ENCODE measurements around the gene ESAM.
"Not testable (repeated sequence)": the region's sequence is repeated elsewhere in the genome, so short reads cannot be mapped to it uniquely, and the experiment has no call there.

ESAM gene

GRCh38 chr11:124762105-124762623 is at the start of gene ESAM:
Gene ESAM, minus strand, starts transcription at chr11:124762290. Its CDS starts 136 bp downstream, at chr11:124762154.
- no peak for FAIRE-seq

- FAIRE-seq, result no peak
These were observed 49.5 kb upstream of the ESAM start for GRCh38 chr11:124811399-124812125.

- no peak for FAIRE-seq
These were observed 45.7 kb upstream of the ESAM start for GRCh38 chr11:124807660-124808270.

GRCh38 chr11:124807201-124807600 is 45.1 kb upstream of the ESAM start:
- no peak for FAIRE-seq

- FAIRE-seq, result no peak
These were observed 42.8 kb upstream of the ESAM start for GRCh38 chr11:124804884-124805283.

GRCh38 chr11:124801636-124802312 is 39.7 kb upstream of the ESAM start:
- FAIRE-seq, result no peak

- FAIRE-seq, result peak; percentile 30
These were observed 38.9 kb upstream of the ESAM start for GRCh38 chr11:124801014-124801413.

- no peak for FAIRE-seq
These were observed 38.3 kb upstream of the ESAM start, which contains the start of gene MSANTD2 for GRCh38 chr11:124800226-124800929. Gene MSANTD2, minus strand, starts transcription at chr11:124800406. Its CDS starts 26 bp downstream, at chr11:124800380.

- no peak for FAIRE-seq
These were observed 37.5 kb upstream of the ESAM start for GRCh38 chr11:124799348-124800225.

- FAIRE-seq, result no peak
These were observed 36.9 kb upstream of the ESAM start for GRCh38 chr11:124798991-124799347.

- no peak for FAIRE-seq
These were observed 34.2 kb upstream of the ESAM start for GRCh38 chr11:124796312-124796711.

- peak; percentile 70 for FAIRE-seq
These were observed 31.6 kb upstream of the ESAM start for GRCh38 chr11:124793466-124794278.

GRCh38 chr11:124791626-124792341 is 29.7 kb upstream of the ESAM start:
- no peak for FAIRE-seq

- FAIRE-seq, result no peak
These were observed 26.4 kb upstream of the ESAM start for GRCh38 chr11:124788521-124788920.

GRCh38 chr11:124784051-124784450 is 22.0 kb upstream of the ESAM start:
- FAIRE-seq, result no peak

GRCh38 chr11:124783002-124783401 is 20.9 kb upstream of the ESAM start:
- no peak for FAIRE-seq

- FAIRE-seq, result peak; percentile 5
These were observed 17.5 kb upstream of the ESAM start for GRCh38 chr11:124779568-124779967.

GRCh38 chr11:124778281-124778680 is 16.2 kb upstream of the ESAM start:
- FAIRE-seq, result no peak

GRCh38 chr11:124776865-124777645 is 15.0 kb upstream of the ESAM start:
- FAIRE-seq, result no peak

GRCh38 chr11:124770959-124771358 is 8.9 kb upstream of the ESAM start:
- not testable (repeated sequence) for FAIRE-seq
